PC-9 (cell line): ENCODE data around the gene ERICH2. TPM values are rescaled to one million over a fixed set of nuclear protein-coding genes. Genes with fewer than 3 reads are reported as not detected.

Experiments
- Bru-seq: library from RNA; stranded (reverse); fragments of 400-500 nt; gene quantifications from one replicate; lab custom pipeline; 2021; lab: Mats Ljungman, UMichigan
- BruChase-seq, 2 experiments: library from RNA; stranded (reverse); fragments of 400-500 nt; gene quantifications; one replicate each; lab custom pipeline; 2021; lab: Mats Ljungman, UMichigan
- BruUV-seq: library from RNA; stranded (reverse); fragments of 400-500 nt; replicated peaks from 2 replicates; lab custom pipeline; 2021; lab: Mats Ljungman, UMichigan
- CTCF ChIA-PET: fragments of 300-600 bp; sonication (Branson Sonifier 250); formaldehyde crosslinking; loops from one replicate; lab custom pipeline; 2022; ENCODE audit warnings: antibody characterized with exemption; lab: Charles Lee
- POLR2A ChIA-PET: fragments of 300-600 bp; sonication (Branson Sonifier 250); formaldehyde crosslinking; loops from one replicate; lab custom pipeline; 2022; ENCODE audit warnings: antibody characterized with exemption; ENCODE audit not compliant: unreplicated experiment; lab: Charles Lee
- DNase-seq, 2 experiments: peaks; one replicate each; pipeline versions ENCODE4 v3.0.0 to v3.0.0-alpha.2; 2015 to 2022; ENCODE audit warnings: mixed read lengths in 1 of 2
- H2AFZ ChIP-seq: fragments of 200-600 bp; sonication (generic); 2 replicates; pipeline ENCODE4 v1.8.1; 2017; ENCODE audit warnings: antibody characterized with exemption
- H3F3A ChIP-seq: fragments of 200-600 bp; sonication (generic); 2 replicates; pipeline ENCODE4 v1.8.1; 2017; ENCODE audit warnings: antibody characterized with exemption, mild to moderate bottlenecking, low read depth; ENCODE audit not compliant: insufficient read depth
- H3K27ac ChIP-seq: fragments of 200-600 bp; sonication (generic); 2 replicates; pipeline ENCODE4 v1.6.1; 2016; ENCODE audit warnings: mixed run types
- H3K27me3 ChIP-seq: fragments of 200-600 bp; sonication (generic); 2 replicates; pipeline ENCODE4 v1.6.1; 2016; ENCODE audit warnings: low read depth, mixed run types; ENCODE audit not compliant: insufficient read depth
- H3K36me3 ChIP-seq: fragments of 200-600 bp; sonication (generic); 2 replicates; pipeline ENCODE4 v1.6.1; 2016; ENCODE audit warnings: low read depth, mixed run types
- H3K4me1 ChIP-seq: fragments of 200-600 bp; sonication (generic); replicated peaks from 2 replicates; pipeline ENCODE4 v1.6.1; 2016; ENCODE audit warnings: mixed run types; ENCODE audit not compliant: insufficient read depth
- H3K4me2 ChIP-seq: fragments of 200-600 bp; sonication (generic); 2 replicates; pipeline ENCODE4 v1.6.1; 2017; ENCODE audit warnings: mixed run types
- H3K4me3 ChIP-seq: fragments of 200-600 bp; sonication (generic); 2 replicates; pipeline ENCODE4 v1.6.1; 2016; ENCODE audit warnings: mixed run types
- H3K79me2 ChIP-seq: fragments of 200-600 bp; sonication (generic); 2 replicates; pipeline ENCODE4 v1.6.1; 2017; ENCODE audit warnings: low read depth, mixed run types
- H3K9me2 ChIP-seq: fragments of 200-600 bp; sonication (generic); 2 replicates; pipeline ENCODE4 v1.8.1; 2017; ENCODE audit warnings: mild to moderate bottlenecking; ENCODE audit not compliant: insufficient read depth
- H3K9me3 ChIP-seq: fragments of 200-600 bp; sonication (generic); 2 replicates; pipeline ENCODE4 v1.8.1; 2016; ENCODE audit warnings: low read depth; ENCODE audit not compliant: insufficient read depth
- H4K20me1 ChIP-seq: fragments of 200-600 bp; sonication (generic); 2 replicates; pipeline ENCODE4 v1.8.1; 2017; ENCODE audit not compliant: insufficient read depth
- CTCF ChIP-seq: fragments of 200-600 bp; sonication (generic); conservative IDR thresholded peaks from 2 replicates; pipeline ENCODE4 v1.6.1; 2017; ENCODE audit warnings: mixed run types, antibody characterized with exemption, mild to moderate bottlenecking, moderate library complexity
- EZH2 ChIP-seq: fragments of 200-600 bp; sonication (generic); IDR thresholded peaks from 2 replicates; pipeline ENCODE4 v1.8.0; 2017; ENCODE audit warnings: antibody characterized with exemption, low read depth
- intact Hi-C: fragments of 100-400 bp; cut with micrococcal nuclease; formaldehyde crosslinking; loops from one replicate; pipeline ENCODE4 v1.10.0; 2022; ENCODE audit not compliant: unreplicated experiment
- long read RNA-seq: library from polyadenylated mRNA; stranded (forward); transcript quantifications from one replicate; pipeline ENCODE4 v2.0.0, GENCODE V29; 2022
- total RNA-seq: library from RNA; stranded (reverse); gene quantifications from 2 replicates; pipeline ENCODE4 v1.2.3, GENCODE V29; 2021

ERICH2 gene
- total RNA-seq (1.7 and 2.0 TPM in 2 replicates), Bru-seq, nascent RNA (percentile 34 among the genes with signal in this experiment), BruChase-seq, experiment 1, labeled RNA remaining after a 2-hour chase (percentile 38 among the genes with signal in this experiment), BruChase-seq, experiment 2, labeled RNA remaining after a 6-hour chase (percentile 36 among the genes with signal in this experiment)
- long read RNA-seq, partial matches to known transcripts, result 2 of 2 reads
- long read RNA-seq, other reads (novel, unspliced or antisense), result 0 of 2 reads

DNA sequence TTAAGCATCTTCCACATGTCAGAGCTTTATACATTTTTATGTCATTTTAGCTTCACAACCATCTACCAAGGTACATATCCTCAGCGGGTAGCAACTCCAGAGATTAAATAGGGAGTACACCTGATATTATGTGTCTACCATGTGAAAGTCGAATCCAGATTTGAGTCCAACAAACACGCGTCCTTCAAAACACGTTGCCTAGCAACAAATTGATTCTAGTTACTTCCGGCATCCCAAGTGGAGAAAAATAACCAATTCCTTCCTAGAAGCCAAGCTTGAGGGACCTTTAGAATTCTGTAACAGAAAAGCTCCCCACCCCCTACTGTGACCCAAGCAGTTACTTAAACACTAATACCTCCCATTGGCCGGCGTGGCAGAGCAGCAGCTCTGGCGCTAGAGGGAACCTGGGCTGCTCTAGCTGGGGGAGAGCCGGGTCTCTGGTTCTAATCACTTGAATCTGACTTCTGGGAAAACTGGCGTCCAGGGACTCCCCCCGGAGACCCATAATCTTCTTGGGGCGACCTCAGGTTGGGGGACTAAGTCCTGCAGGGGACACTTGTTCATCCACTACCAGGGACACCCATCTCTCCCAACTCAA, at the start of gene ERICH2:
Gene ERICH2 (plus strand): TSS at position 371 of the 598 bp plus-strand sequence. CDS start 304 bp downstream, outside the sequence.
- peak within 1 kb of the TSS; percentile 69 for H3K4me2 ChIP-seq
- H3K4me3 ChIP-seq, result peak within 1 kb of the TSS; percentile 74
- CTCF ChIA-PET, result no interaction called here
- intact Hi-C loops, result loop anchor here (1.0 to 2.0 kb wide), 2 partner anchors 31 to 55 kb away; partner anchors contain the start of gene SP5
- no peaks in the 10 kb centered on the region for H4K20me1 ChIP-seq
- POLR2A ChIA-PET, result interaction anchor here (0.6 to 1.0 kb wide), 3 partner anchors 31 to 193 kb away, joined by 4 to 12 read pairs (median 5); no protein-coding TSS in a partner anchor
- no peaks in the 10 kb centered on the region for H3K36me3 ChIP-seq
- no peak for TF ChIP-seq EZH2
- no peak; the same call in 1 of the 2 replicates for TF ChIP-seq CTCF
- DNase-seq, result peak; percentile 44 to 46
- no peaks in the 10 kb centered on the region for H3K79me2 ChIP-seq
- H3K27me3 ChIP-seq, result no peaks in the 10 kb centered on the region
- H3F3A ChIP-seq, result no peaks in the 10 kb centered on the region
- peak within 1 kb of the TSS; percentile 87 for H2AFZ ChIP-seq
- no peaks in the 10 kb centered on the region for H3K4me1 ChIP-seq
- no peaks in the 10 kb centered on the region for H3K9me2 ChIP-seq
- TSS peak; percentile 92 for BruUV-seq
- no peaks in the 10 kb centered on the region for H3K9me3 ChIP-seq
- H3K27ac ChIP-seq, result peak within 1 kb of the TSS; percentile 58

- Histone ChIP-seq H3K9me2 (no peaks in the 10 kb centered on the region), H3K36me3 (no peaks in the 10 kb centered on the region), H3K27ac (no peak overlapping the region), H3F3A (no peaks in the 10 kb centered on the region), H3K4me2 (no peak overlapping the region), H3K27me3 (no peaks in the 10 kb centered on the region), H2AFZ (no peak overlapping the region), H4K20me1 (no peaks in the 10 kb centered on the region), H3K4me1 (no peaks in the 10 kb centered on the region), H3K79me2 (no peaks in the 10 kb centered on the region), H3K4me3 (no peak overlapping the region), H3K9me3 (no peaks in the 10 kb centered on the region)
- intact Hi-C loops, result no loop called here
- DNase-seq, result no peak
- BruUV-seq, result no TSS peak
- TF ChIP-seq EZH2 (no peak), CTCF (no peak)
- ChIA-PET CTCF (no interaction called here), POLR2A (no interaction called here)
Measured at GRCh38 chr2:170721678-170722077, 48.5 kb upstream of the ERICH2 start.

GRCh38 chr2:170722301-170722700, 47.9 kb upstream of the ERICH2 start:
- H3K36me3 ChIP-seq, result no peaks in the 10 kb centered on the region
- no peaks in the 10 kb centered on the region for H3K9me2 ChIP-seq
- intact Hi-C loops, result no loop called here
- H3K4me2 ChIP-seq, result no peak overlapping the region
- no peaks in the 10 kb centered on the region for H3K79me2 ChIP-seq
- no peaks in the 10 kb centered on the region for H3F3A ChIP-seq
- no peak overlapping the region for H2AFZ ChIP-seq
- TF ChIP-seq EZH2 (no peak), CTCF (no peak)
- CTCF ChIA-PET, result no interaction called here
- BruUV-seq, result no TSS peak
- no peak overlapping the region for H3K27ac ChIP-seq
- H3K9me3 ChIP-seq, result no peaks in the 10 kb centered on the region
- no peaks in the 10 kb centered on the region for H3K4me1 ChIP-seq
- H3K27me3 ChIP-seq, result no peaks in the 10 kb centered on the region
- H4K20me1 ChIP-seq, result no peaks in the 10 kb centered on the region
- no peak overlapping the region for H3K4me3 ChIP-seq
- DNase-seq, result no peak
- POLR2A ChIA-PET, result no interaction called here
